Astrocyte (in vitro differentiated cells and primary cell): ENCODE data around the gene OGFOD3. TPM values are rescaled to one million over a fixed set of nuclear protein-coding genes. Genes with fewer than 3 reads are reported as not detected.

Experiments
- DNase-seq: peaks from one replicate; pipeline ENCODE4 v3.0.0-alpha.2; 2010; ENCODE audit warnings: low read depth
- FAIRE-seq: peaks from 2 replicates; lab custom pipeline; 2011; peaks lifted over from hg19 to GRCh38; lab: Jason Lieb, UNC
- H2AFZ ChIP-seq: 2 replicates; pipeline ENCODE4 v1.6.0; 2012; ENCODE audit warnings: low read depth, low read length, inconsistent platforms
- H3K27ac ChIP-seq: 2 replicates; pipeline ENCODE4 v1.5.1; 2011; ENCODE audit warnings: low read depth, low read length, inconsistent platforms
- H3K27me3 ChIP-seq: 2 replicates; pipeline ENCODE4 v1.6.0; 2011; ENCODE audit warnings: low read length, inconsistent platforms; ENCODE audit not compliant: insufficient read depth
- H3K36me3 ChIP-seq: 2 replicates; pipeline ENCODE4 v1.5.1; 2011; ENCODE audit warnings: low read length, inconsistent platforms; ENCODE audit not compliant: insufficient read depth
- H3K4me1 ChIP-seq: 2 replicates; pipeline ENCODE4 v1.5.1; 2011; ENCODE audit warnings: low read length, inconsistent platforms; ENCODE audit not compliant: insufficient read depth
- H3K4me2 ChIP-seq: 2 replicates; pipeline ENCODE4 v1.6.0; 2012; ENCODE audit warnings: low read length, inconsistent platforms
- H3K4me3 ChIP-seq: 2 replicates; pipeline ENCODE4 v1.5.1; 2011; ENCODE audit warnings: low read depth, mild to moderate bottlenecking, low read length, inconsistent platforms; ENCODE audit not compliant: insufficient read depth
- H3K79me2 ChIP-seq: 2 replicates; pipeline ENCODE4 v1.6.0; 2012; ENCODE audit warnings: mild to moderate bottlenecking, low read length, inconsistent platforms; ENCODE audit not compliant: insufficient read depth
- H3K9ac ChIP-seq: 2 replicates; pipeline ENCODE4 v1.6.0; 2012; ENCODE audit warnings: mild to moderate bottlenecking, low read length, inconsistent platforms
- H3K9me3 ChIP-seq: 2 replicates; pipeline ENCODE4 v1.5.1; 2012; ENCODE audit warnings: low read depth, mild to moderate bottlenecking, low read length, inconsistent platforms; ENCODE audit not compliant: insufficient read depth
- H4K20me1 ChIP-seq: 2 replicates; pipeline ENCODE4 v1.6.0; 2012; ENCODE audit warnings: low read length, inconsistent platforms; ENCODE audit not compliant: insufficient read depth
- H3K27ac Mint-ChIP-seq: one replicate; pipeline ENCODE4 v1.8.0; 2021; ENCODE audit warnings: mild to moderate bottlenecking, mixed read lengths; ENCODE audit not compliant: unreplicated experiment
- H3K27me3 Mint-ChIP-seq: one replicate; pipeline ENCODE4 v1.8.0; 2021; ENCODE audit warnings: low read depth, mixed read lengths; ENCODE audit not compliant: unreplicated experiment
- H3K36me3 Mint-ChIP-seq: one replicate; pipeline ENCODE4 v1.8.0; 2021; ENCODE audit warnings: low read depth, mixed read lengths; ENCODE audit not compliant: unreplicated experiment
- H3K4me1 Mint-ChIP-seq: one replicate; pipeline ENCODE4 v1.8.0; 2021; ENCODE audit warnings: low read depth, mixed read lengths; ENCODE audit not compliant: unreplicated experiment
- H3K4me3 Mint-ChIP-seq: one replicate; pipeline ENCODE4 v1.8.0; 2021; ENCODE audit warnings: mild to moderate bottlenecking, moderate library complexity, mixed read lengths; ENCODE audit not compliant: unreplicated experiment
- H3K9me3 Mint-ChIP-seq: one replicate; pipeline ENCODE4 v1.8.0; 2021; ENCODE audit warnings: mild to moderate bottlenecking, mixed read lengths; ENCODE audit not compliant: unreplicated experiment
- CTCF ChIP-seq: IDR thresholded peaks from 2 replicates; pipeline ENCODE4 v1.5.1; 2011; ENCODE audit warnings: low read depth, mild to moderate bottlenecking, inconsistent platforms, low read length, moderate library complexity; ENCODE audit not compliant: insufficient read depth
- EZH2 ChIP-seq: IDR thresholded peaks from 2 replicates; pipeline ENCODE4 v1.6.1; 2012; ENCODE audit warnings: mild to moderate bottlenecking, low read length, inconsistent platforms; ENCODE audit not compliant: insufficient read depth
- total RNA-seq: library from RNA; stranded (reverse); gene quantifications from 2 replicates; pipeline ENCODE4 v1.2.1, GENCODE V29; 2021

The OGFOD3 gene
- total RNA-seq, 1 donor from 2014 or later, result 20.9 TPM

GRCh38 chr17:82438401-82439193 is 20.2 kb upstream of the OGFOD3 start:
- no peak overlapping the region for H3K4me3 ChIP-seq
- no peak overlapping the region for H3K27ac ChIP-seq
- no peak for FAIRE-seq

GRCh38 chr17:82437325-82437668 is 18.9 kb upstream of the OGFOD3 start:
- no peaks in the 10 kb centered on the region for H3K36me3 Mint-ChIP-seq
- peaks cover 3% of the 10 kb centered on the region for H3K4me1 Mint-ChIP-seq
- H3K9me3 Mint-ChIP-seq, result no peaks in the 10 kb centered on the region
- FAIRE-seq, result no peak
- Histone ChIP-seq H3K36me3 (no peaks in the 10 kb centered on the region), H3K27ac (no peak overlapping the region), H4K20me1 (peaks cover 12% of the 10 kb centered on the region), H3K4me2 (no peak overlapping the region), H3K79me2 (no peaks in the 10 kb centered on the region), H3K9ac (no peak overlapping the region), H2AFZ (no peak overlapping the region), H3K27me3 (no peaks in the 10 kb centered on the region), H3K9me3 (no peaks in the 10 kb centered on the region), H3K4me3 (no peak overlapping the region), H3K4me1 (peaks cover 4% of the 10 kb centered on the region)
- no peak overlapping the region for H3K4me3 Mint-ChIP-seq
- no peak overlapping the region for H3K27ac Mint-ChIP-seq
- H3K27me3 Mint-ChIP-seq, result no peaks in the 10 kb centered on the region
- no peak for DNase-seq
- TF ChIP-seq CTCF (no peak), EZH2 (no peak)

More at GRCh38 chr17:82438401-82439193, 20.2 kb upstream of the OGFOD3 start:
- no peaks in the 10 kb centered on the region for H3K27me3 ChIP-seq
- H3K9me3 Mint-ChIP-seq, result peaks cover 1% of the 10 kb centered on the region
- peaks cover 3% of the 10 kb centered on the region for H3K4me1 Mint-ChIP-seq
- no peaks in the 10 kb centered on the region for H3K79me2 ChIP-seq
- H3K4me1 ChIP-seq, result peaks cover 4% of the 10 kb centered on the region
- H3K27ac Mint-ChIP-seq, result no peak overlapping the region
- H3K4me3 Mint-ChIP-seq, result no peak overlapping the region
- H3K36me3 Mint-ChIP-seq, result peaks cover 3% of the 10 kb centered on the region
- no peaks in the 10 kb centered on the region for H3K9me3 ChIP-seq
- no peak for TF ChIP-seq CTCF
- TF ChIP-seq EZH2, result no peak
- DNase-seq, result no peak
- H3K27me3 Mint-ChIP-seq, result no peaks in the 10 kb centered on the region
- peaks cover 23% of the 10 kb centered on the region for H4K20me1 ChIP-seq
- no peak overlapping the region for H3K9ac ChIP-seq
- H3K4me2 ChIP-seq, result no peak overlapping the region
- H3K36me3 ChIP-seq, result no peaks in the 10 kb centered on the region
- H2AFZ ChIP-seq, result no peak overlapping the region

GRCh38 chr17:82436601-82437324 is 18.4 kb upstream of the OGFOD3 start:
- H3K27me3 Mint-ChIP-seq, result no peaks in the 10 kb centered on the region
- FAIRE-seq (no peak), DNase-seq (no peak)
- Histone ChIP-seq H3K4me2 (no peak overlapping the region), H3K4me1 (peaks cover 4% of the 10 kb centered on the region), H3K27ac (no peak overlapping the region), H3K4me3 (no peak overlapping the region), H2AFZ (no peak overlapping the region), H3K9ac (no peak overlapping the region), H3K79me2 (no peaks in the 10 kb centered on the region), H3K36me3 (no peaks in the 10 kb centered on the region), H3K9me3 (no peaks in the 10 kb centered on the region), H3K27me3 (no peaks in the 10 kb centered on the region), H4K20me1 (peaks cover 10% of the 10 kb centered on the region)
- TF ChIP-seq EZH2 (no peak), CTCF (no peak)
- no peak overlapping the region for H3K27ac Mint-ChIP-seq
- no peak overlapping the region for H3K4me3 Mint-ChIP-seq
- no peaks in the 10 kb centered on the region for H3K36me3 Mint-ChIP-seq
- H3K9me3 Mint-ChIP-seq, result no peaks in the 10 kb centered on the region
- peaks cover 3% of the 10 kb centered on the region for H3K4me1 Mint-ChIP-seq
